Endothelial cell of umbilical vein (primary cell): ENCODE results near the gene DLK1. TPM values are rescaled to one million over a fixed set of nuclear protein-coding genes. Genes with fewer than 3 reads are reported as not detected.

ENCODE experiments used
- BruUV-seq: library from RNA; stranded (reverse); fragments of 400-500 nt; replicated peaks from 2 replicates; lab custom pipeline; 2021; lab: Mats Ljungman, UMichigan
- CTCF ChIA-PET: fragments of 300-600, 350-600 bp; sonication (Branson Sonifier 250); formaldehyde crosslinking; loops from one replicate; lab custom pipeline; 2021; ENCODE audit warnings: antibody characterized with exemption, inconsistent platforms; lab: Charles Lee
- POLR2A ChIA-PET: fragments of 300-600, 350-600 bp; sonication (Branson Sonifier 250); formaldehyde crosslinking; loops from one replicate; lab custom pipeline; 2021; ENCODE audit warnings: antibody characterized with exemption, inconsistent platforms; lab: Charles Lee
- DNase-seq: peaks from one replicate; pipeline ENCODE4 v3.0.0-alpha.2; 2011; ENCODE audit warnings: low read depth, low spot score
- FAIRE-seq: peaks from 2 replicates; lab custom pipeline; 2011; peaks lifted over from hg19 to GRCh38; lab: Jason Lieb, UNC
- H2AFZ ChIP-seq: 2 replicates; pipeline ENCODE4 v1.6.0; 2012; ENCODE audit warnings: low read depth, low read length, control low read depth, inconsistent platforms
- H3K27ac ChIP-seq: 2 replicates; pipeline ENCODE4 v1.5.1; 2011; ENCODE audit warnings: low read depth, mild to moderate bottlenecking, control low read depth, low read length, moderate library complexity; ENCODE audit not compliant: insufficient read depth
- H3K27me3 ChIP-seq, 2 experiments: 2 replicates each; pipeline versions ENCODE4 v1.6.0 to v1.6.1; 2011; ENCODE audit warnings: low read length in 2 of 2, mixed read lengths in 1 of 2; ENCODE audit not compliant: control insufficient read depth in 2 of 2, insufficient read depth in 2 of 2
- H3K36me3 ChIP-seq, 2 experiments: 2 replicates in 1 of 2; 3 replicates in 1 of 2; pipeline ENCODE4 v1.5.1; 2011; ENCODE audit warnings: low read length in 2 of 2, mild to moderate bottlenecking in 1 of 2, moderate library complexity in 1 of 2; ENCODE audit not compliant: control insufficient read depth in 2 of 2, insufficient read depth in 2 of 2; ENCODE audit errors: extremely low read depth in 1 of 2
- H3K4me1 ChIP-seq: 3 replicates; pipeline ENCODE4 v1.5.1; 2011; ENCODE audit warnings: mild to moderate bottlenecking, low read length; ENCODE audit not compliant: control insufficient read depth, insufficient read depth; ENCODE audit errors: extremely low read depth
- H3K4me2 ChIP-seq: 2 replicates; pipeline ENCODE4 v1.6.1; 2011; ENCODE audit warnings: low read length, control low read depth, mixed read lengths; ENCODE audit not compliant: insufficient read depth
- H3K4me3 ChIP-seq, 3 experiments: fragments of 200-600 bp in 1 of 3; sonication (generic), shearing (Covaris generic) in 1 of 3; replicated peaks in 1 of 3; 2 replicates each; pipeline ENCODE4 v1.5.1; 2011 to 2016; ENCODE audit warnings: control low read depth in 3 of 3, low read length in 3 of 3, mild to moderate bottlenecking in 2 of 3, inconsistent platforms in 1 of 3, low read depth in 1 of 3, moderate library complexity in 1 of 3; ENCODE audit not compliant: insufficient read depth in 1 of 3
- H3K79me2 ChIP-seq: 2 replicates; pipeline ENCODE4 v1.6.0; 2012; ENCODE audit warnings: low read length, inconsistent platforms; ENCODE audit not compliant: control insufficient read depth, insufficient read depth
- H3K9ac ChIP-seq: replicated peaks from 2 replicates; pipeline ENCODE3; 2011; ENCODE audit warnings: low read length, control low read depth; ENCODE audit not compliant: insufficient read depth; ENCODE audit errors: extremely low read depth
- H3K9me1 ChIP-seq: replicated peaks from 3 replicates; pipeline ENCODE4 v1.6.0; 2011; ENCODE audit warnings: mild to moderate bottlenecking, low read length; ENCODE audit not compliant: control insufficient read depth, insufficient read depth; ENCODE audit errors: extremely low read depth
- H3K9me3 ChIP-seq: replicated peaks from 2 replicates; pipeline ENCODE4 v1.5.1; 2012; ENCODE audit warnings: low read length, inconsistent platforms; ENCODE audit not compliant: control insufficient read depth, insufficient read depth
- H4K20me1 ChIP-seq: replicated peaks from 2 replicates; pipeline ENCODE3; 2011; ENCODE audit warnings: mild to moderate bottlenecking, low read length; ENCODE audit not compliant: control insufficient read depth, insufficient read depth; ENCODE audit errors: extremely low read depth
- EZH2 ChIP-seq: IDR thresholded peaks from 2 replicates; pipeline ENCODE4 v1.6.1; 2012; ENCODE audit warnings: borderline replicate concordance, low read depth, mild to moderate bottlenecking, moderate library complexity, low read length, inconsistent platforms; ENCODE audit not compliant: severe bottlenecking
- FOS ChIP-seq: IDR thresholded peaks from 2 replicates; pipeline ENCODE4 v1.6.1; 2011; ENCODE audit warnings: mild to moderate bottlenecking, low read length, moderate library complexity, borderline replicate concordance; ENCODE audit not compliant: insufficient read depth
- GATA2 ChIP-seq: IDR thresholded peaks from 2 replicates; pipeline ENCODE4 v1.7.0; 2011; ENCODE audit warnings: low read depth, mild to moderate bottlenecking, moderate library complexity, mixed read lengths, low read length; ENCODE audit not compliant: insufficient read length, insufficient read depth
- JUN ChIP-seq: IDR thresholded peaks from 2 replicates; pipeline ENCODE4 v1.6.1; 2011; ENCODE audit warnings: borderline replicate concordance, low read depth; ENCODE audit not compliant: insufficient read length, insufficient read depth
- MAX ChIP-seq: IDR thresholded peaks from 2 replicates; pipeline ENCODE4 v1.6.1; 2011; ENCODE audit not compliant: insufficient read depth, insufficient read length
- MYC ChIP-seq: IDR thresholded peaks from one replicate; pipeline ENCODE4 v1.6.1; 2011; ENCODE audit warnings: mild to moderate bottlenecking, low read depth, low read length
- POLR2A ChIP-seq: IDR thresholded peaks from 2 replicates; pipeline ENCODE4 v1.6.1; 2012; ENCODE audit warnings: low read depth, mild to moderate bottlenecking, control low read depth, low read length
- POLR2AphosphoS5 ChIP-seq: IDR thresholded peaks from 2 replicates; pipeline ENCODE4 v1.6.1; 2012; ENCODE audit warnings: low read depth, mild to moderate bottlenecking, control low read depth, low read length, moderate library complexity; ENCODE audit not compliant: insufficient read depth
- dilution Hi-C: fragments of 300-500 bp; cut with MboI; formaldehyde crosslinking; loops from one replicate; pipeline ENCODE4 v1.15.0; 2019; ENCODE audit warnings: low sequenced_read_pairs; ENCODE audit not compliant: extremely low pct_ligation_motif_present
- intact Hi-C: fragments of 100-400 bp; cut with micrococcal nuclease; formaldehyde crosslinking; loops from one replicate; pipeline ENCODE4 v1.10.0; 2022
- polyA plus RNA-seq, 4 experiments: library from polyadenylated mRNA; depleted of rRNA in 3 of 4; stranded (reverse) in 3 of 4; unstranded in 1 of 4; fragments of >200 nt; gene quantifications; 2 replicates each; pipeline versions ENCODE4 v1.2.1 to v1.2.3, GENCODE V29; 2011 to 2012; ENCODE audit warnings: missing spikeins in 1 of 4
- total RNA-seq: library from RNA; stranded (reverse); gene quantifications from 2 replicates; pipeline ENCODE4 v1.2.3, GENCODE V29; 2021
- TF ChIP-seq, protein P1 (sequence below), 2 donors: IDR thresholded peaks; 1 replicate in 1 of 2; 2 replicates in 1 of 2; pipeline ENCODE4 v1.5.1; 2011; ENCODE audit warnings: low read length in 2 of 2, mild to moderate bottlenecking in 2 of 2, moderate library complexity in 2 of 2, control low read depth in 1 of 2, inconsistent platforms in 1 of 2, low read depth in 1 of 2; ENCODE audit not compliant: insufficient read depth in 1 of 2; ENCODE audit errors: extremely low read depth in 1 of 2

Gene DLK1
- total and polyA plus RNA-seq, 2 donors (not counting 3 experiments of a cell fraction or from before 2014, with no cell fraction given) = not detected

GRCh38 chr14:100691395-100692056 lies 35.2 kb upstream of the DLK1 start:
- peak overlapping the region; percentile 88 for H3K27ac ChIP-seq

More at GRCh38 chr14:100691395-100692056, 35.2 kb upstream of the DLK1 start:
- ChIA-PET POLR2A (no interaction called here), CTCF (no interaction called here)
- Histone ChIP-seq H3K4me2 (no peak overlapping the region), H4K20me1 (no peaks in the 10 kb centered on the region), H3K27me3 (no peaks in the 10 kb centered on the region), H3K9me3 (no peaks in the 10 kb centered on the region), H3K36me3 (no peaks in the 10 kb centered on the region), H3K9ac (no peak overlapping the region), H3K4me3 (no peak overlapping the region), H2AFZ (no peak overlapping the region), H3K79me2 (no peaks in the 10 kb centered on the region), H3K9me1 (no peaks in the 10 kb centered on the region), H3K4me1 (peaks cover 21% of the 10 kb centered on the region)
- dilution Hi-C loops = no loop called here
- no TSS peak for BruUV-seq
- TF ChIP-seq FOS (no peak), EZH2 (no peak), JUN (no peak), POLR2AphosphoS5 (no peak), MYC (no peak), MAX (no peak), GATA2 (no peak), POLR2A (no peak)
- TF ChIP-seq, protein P1, sequence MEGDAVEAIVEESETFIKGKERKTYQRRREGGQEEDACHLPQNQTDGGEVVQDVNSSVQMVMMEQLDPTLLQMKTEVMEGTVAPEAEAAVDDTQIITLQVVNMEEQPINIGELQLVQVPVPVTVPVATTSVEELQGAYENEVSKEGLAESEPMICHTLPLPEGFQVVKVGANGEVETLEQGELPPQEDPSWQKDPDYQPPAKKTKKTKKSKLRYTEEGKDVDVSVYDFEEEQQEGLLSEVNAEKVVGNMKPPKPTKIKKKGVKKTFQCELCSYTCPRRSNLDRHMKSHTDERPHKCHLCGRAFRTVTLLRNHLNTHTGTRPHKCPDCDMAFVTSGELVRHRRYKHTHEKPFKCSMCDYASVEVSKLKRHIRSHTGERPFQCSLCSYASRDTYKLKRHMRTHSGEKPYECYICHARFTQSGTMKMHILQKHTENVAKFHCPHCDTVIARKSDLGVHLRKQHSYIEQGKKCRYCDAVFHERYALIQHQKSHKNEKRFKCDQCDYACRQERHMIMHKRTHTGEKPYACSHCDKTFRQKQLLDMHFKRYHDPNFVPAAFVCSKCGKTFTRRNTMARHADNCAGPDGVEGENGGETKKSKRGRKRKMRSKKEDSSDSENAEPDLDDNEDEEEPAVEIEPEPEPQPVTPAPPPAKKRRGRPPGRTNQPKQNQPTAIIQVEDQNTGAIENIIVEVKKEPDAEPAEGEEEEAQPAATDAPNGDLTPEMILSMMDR (IDR thresholded peaks at IDR 0.05; ENCODE audit: extremely low read depth in 1 of 2, insufficient read depth in 1 of 2, low read depth in 1 of 2, low read length in 2 of 2) = no peak
- DNase-seq (no peak), FAIRE-seq (no peak)
- intact Hi-C loops = loop anchor here (5.0 kb wide), 1 partner anchor 381 kb away; no protein-coding TSS in a partner anchor
